NCI-H2107 (cell line): Measurements from ENCODE around the gene EVI5L.
"Not testable (repeated sequence)": the region's sequence is repeated elsewhere in the genome, so short reads cannot be mapped to it uniquely, and the experiment has no call there.

ENCODE experiments used
- DNase-seq: peaks from one replicate; lab custom pipeline; 2025; lab: John Stamatoyannopoulos, UW

Gene EVI5L

GRCh38 chr19:7829561-7830271 is at the start of gene EVI5L:
TSS of gene EVI5L (plus strand) at chr19:7830218. CDS start at chr19:7846543, 16,325 bp downstream.
- DNase-seq, result peak; percentile 100

- no peak for DNase-seq
Measured at GRCh38 chr19:7781157-7781556, 48.9 kb upstream of the EVI5L start.

- no peak for DNase-seq
Measured at GRCh38 chr19:7783991-7784423, 46.0 kb upstream of the EVI5L start.

DNA sequence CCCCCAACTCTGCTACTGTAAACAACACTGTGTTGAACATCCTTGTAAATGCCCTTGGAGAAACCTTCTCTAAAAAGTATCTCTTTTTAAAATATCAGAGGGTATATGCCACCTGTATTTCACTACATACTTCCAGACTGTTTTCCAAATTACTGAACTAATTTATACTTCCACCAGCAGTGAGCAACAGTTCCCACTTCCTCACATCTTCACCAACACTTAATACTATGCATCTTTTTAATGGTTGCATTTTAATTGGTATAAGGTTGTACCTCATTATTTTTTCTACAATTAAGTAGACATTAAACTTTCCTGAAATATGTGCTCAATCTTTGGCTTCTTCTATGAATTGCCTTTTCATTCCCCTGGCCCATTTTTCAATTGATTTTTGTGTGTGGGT is 45.2 kb upstream of the EVI5L start:
- no peak for DNase-seq

DNA sequence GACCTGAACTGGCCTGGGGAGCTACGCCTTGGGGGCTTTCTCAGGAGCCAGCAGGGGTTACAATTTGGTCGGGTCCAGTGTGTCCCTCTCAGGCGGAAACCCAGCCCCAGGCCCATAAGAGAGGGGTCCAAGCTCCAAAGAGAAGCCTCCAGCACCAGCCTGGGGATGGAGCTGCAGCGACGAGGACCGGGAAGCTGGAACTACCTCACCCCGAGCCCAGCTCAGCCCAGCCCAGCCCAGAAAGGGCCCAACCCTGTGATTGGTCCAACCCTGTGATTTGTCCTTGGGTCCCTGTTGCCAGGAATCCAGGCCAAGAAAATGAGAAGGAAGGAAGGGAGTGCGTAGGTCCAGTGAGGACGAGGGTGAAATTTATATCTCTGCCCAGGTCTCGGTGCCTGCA is 42.9 kb upstream of the EVI5L start:
- no peak for DNase-seq

GRCh38 chr19:7787602-7788177 is 42.3 kb upstream of the EVI5L start:
- DNase-seq, result no peak

DNA sequence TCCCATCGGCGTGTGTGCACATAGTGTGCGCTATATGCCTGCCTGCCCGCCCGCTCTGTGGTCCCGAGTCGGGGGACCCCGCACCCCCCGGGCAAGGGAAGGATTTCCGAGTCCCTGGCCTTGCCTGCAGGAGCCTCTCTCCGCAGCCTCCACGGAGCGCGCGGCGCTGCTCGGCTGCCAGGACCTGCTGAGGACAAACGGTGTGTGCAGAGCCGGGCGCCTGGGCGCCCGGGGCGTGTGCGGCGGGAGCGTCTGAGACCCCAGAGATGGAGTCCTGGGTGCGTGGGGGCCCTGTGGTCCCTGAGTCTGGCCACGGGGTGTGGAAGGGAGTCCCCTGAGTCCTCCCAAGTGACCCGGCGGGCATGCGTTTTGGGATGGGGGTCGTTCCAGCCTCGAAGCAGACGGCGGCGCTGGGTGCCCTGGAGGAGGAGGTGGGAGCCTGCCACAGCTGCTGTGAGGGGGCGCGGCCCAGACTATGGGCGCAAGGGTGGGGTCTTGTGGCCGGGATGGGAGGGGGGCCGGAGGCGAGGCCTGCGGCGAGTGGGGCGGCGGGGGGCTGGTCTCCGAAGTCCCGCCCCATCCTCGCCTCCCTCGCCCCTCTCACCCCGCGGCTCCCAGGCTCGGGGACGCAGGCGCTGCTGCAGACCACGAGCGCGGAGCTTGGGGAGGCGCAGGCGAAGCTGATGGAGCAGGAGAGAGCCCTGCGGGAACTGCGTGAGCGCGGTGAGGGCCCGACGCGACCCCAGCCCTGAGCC is 41.7 kb upstream of the EVI5L start:
- no peak for DNase-seq

GRCh38 chr19:7788933-7789323 is 41.1 kb upstream of the EVI5L start:
- no peak for DNase-seq

GRCh38 chr19:7789447-7789846 is 40.6 kb upstream of the EVI5L start:
- DNase-seq, result no peak

GRCh38 chr19:7790416-7790815 is 39.6 kb upstream of the EVI5L start:
- no peak for DNase-seq

- DNase-seq, result no peak
Measured at GRCh38 chr19:7792281-7792680, 37.7 kb upstream of the EVI5L start.

- DNase-seq, result not testable (repeated sequence)
Measured at GRCh38 chr19:7792701-7793100, 37.3 kb upstream of the EVI5L start.

- no peak for DNase-seq
Measured at GRCh38 chr19:7793493-7793892, 36.5 kb upstream of the EVI5L start.

DNA sequence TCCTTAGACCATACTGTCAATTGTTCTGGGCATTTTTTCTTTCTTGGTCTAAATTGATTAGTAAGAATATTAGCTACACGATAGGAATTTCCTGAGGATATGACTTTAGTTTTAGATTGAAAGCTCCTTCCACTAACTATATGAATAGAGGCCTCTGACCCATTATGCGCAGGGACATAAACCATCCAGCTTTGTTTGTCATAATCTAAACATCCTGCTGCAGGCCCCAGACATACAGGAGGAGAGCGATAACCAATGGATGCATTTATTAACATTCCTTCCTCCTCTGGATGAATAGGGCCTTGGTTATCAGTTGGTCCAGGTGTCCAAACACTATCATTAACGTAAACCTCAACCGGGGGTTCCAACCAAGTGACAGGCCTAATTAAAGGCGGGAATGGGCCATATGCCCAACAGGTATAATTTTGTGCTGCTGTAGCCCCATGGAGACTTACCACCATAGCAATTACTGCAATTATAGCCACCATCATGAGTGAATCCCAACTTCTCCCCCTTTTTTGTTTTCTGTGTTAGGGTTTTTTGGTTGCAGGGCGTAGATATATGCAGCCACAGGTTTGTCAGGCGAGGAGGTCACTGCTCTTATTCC is 34.4 kb upstream of the EVI5L start:
- DNase-seq, result no peak

DNA sequence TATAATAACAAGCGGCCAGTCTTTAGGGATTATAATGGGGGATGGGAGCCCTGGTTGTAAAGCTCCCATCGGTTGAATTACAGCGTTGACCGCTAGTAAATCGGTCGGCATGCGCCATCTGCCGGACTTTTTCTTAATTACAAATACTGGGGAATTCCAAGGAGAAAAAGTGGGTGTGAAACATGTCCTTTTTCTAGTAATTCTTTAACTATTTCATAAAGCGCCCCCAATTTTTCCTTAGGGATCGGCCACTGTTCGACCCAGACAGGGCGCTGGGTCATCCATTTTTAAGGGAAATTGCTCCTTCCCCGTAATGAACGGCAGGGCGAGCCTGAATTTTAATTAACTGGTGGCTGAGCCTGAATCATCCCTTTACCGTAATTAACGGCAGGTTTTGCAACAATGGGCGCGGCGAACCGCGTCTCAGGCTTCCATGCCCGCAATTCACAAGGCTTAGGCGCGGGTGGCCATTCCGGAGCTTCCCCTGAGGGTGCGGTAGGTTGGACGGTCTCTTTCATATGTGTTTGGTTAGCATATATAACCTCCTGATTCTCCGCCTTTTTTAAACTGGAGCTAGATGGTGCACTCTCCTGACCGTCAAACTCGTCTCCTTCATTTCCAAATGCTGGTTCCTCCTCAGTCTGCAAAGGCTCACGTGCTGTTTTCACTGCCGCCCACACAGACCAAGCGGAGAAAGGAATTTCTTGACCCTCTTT is 30.2 kb upstream of the EVI5L start:
- peak; percentile 29 for DNase-seq

GRCh38 chr19:7801020-7801570 is 28.9 kb upstream of the EVI5L start:
- DNase-seq, result no peak

DNA sequence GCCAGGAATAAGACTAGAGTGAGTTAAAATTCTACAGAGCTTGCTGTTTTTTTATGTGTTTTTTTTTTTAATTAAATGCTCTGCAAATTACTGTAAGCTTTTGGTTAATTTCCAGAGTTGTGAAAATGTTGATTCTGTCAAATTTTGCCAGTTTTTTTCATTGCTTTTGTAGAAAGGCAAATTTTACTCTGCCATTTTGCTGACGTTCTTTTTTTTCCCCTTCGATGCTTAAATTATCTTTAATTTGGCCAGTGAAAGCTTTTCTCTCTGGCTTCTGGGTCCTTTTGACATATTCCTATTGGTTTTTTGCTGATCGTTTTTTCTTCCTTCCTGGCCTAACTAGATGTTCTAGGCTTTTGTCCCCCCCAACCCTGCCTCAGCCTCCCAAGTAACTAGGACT is 23.8 kb upstream of the EVI5L start:
- no peak for DNase-seq

DNA sequence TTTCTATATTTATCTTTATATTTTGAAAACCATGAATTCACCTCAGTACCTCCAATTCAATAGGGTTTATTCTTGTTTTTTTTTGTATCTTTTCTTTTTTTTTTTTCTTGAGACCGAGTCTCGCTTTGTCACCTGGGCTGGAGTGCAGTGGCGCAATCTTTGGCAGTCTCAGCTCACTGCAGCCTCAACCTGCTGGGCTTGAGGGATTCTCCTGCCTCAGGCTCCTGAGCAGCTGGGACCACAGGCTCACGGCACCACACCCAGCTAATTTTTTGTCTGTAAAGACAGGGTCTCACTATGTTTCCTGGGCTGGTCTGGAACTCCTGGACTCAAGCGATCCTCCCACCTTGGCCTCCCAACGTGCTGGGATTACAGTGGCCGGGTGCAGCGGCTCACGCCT is 23.1 kb upstream of the EVI5L start:
- DNase-seq, result no peak

- DNase-seq, result no peak
Measured at GRCh38 chr19:7808108-7808507, 21.9 kb upstream of the EVI5L start.

GRCh38 chr19:7811989-7812388 is 18.0 kb upstream of the EVI5L start:
- no peak for DNase-seq

- DNase-seq, result no peak
Measured at GRCh38 chr19:7815325-7815724, 14.7 kb upstream of the EVI5L start.

DNA sequence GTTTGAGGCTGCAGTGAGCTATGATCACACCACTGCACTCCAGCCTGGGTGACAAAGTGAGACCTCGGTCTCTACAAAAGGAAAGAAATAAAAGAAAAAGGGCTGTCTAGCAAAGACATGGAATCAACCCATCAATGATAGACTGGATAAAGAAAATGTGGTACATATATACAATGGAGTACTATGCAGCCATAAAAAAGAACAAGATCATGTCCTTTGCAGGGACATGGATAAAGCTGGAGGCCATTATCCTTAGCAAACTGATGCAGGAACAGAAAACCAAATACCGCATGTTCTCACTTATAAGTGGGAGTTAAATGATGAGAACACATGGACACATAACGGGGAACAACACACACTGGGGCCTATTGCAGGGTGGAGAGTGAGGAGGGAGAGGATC is 14.0 kb upstream of the EVI5L start:
- DNase-seq, result not testable (repeated sequence)
